Endothelial cell of umbilical vein (primary cell): ENCODE measurements around the gene LSM3. TPM values are rescaled to one million over a fixed set of nuclear protein-coding genes. Genes with fewer than 3 reads are reported as not detected.

Experiments used
- BruUV-seq: library from RNA; stranded (reverse); fragments of 400-500 nt; replicated peaks from 2 replicates; lab custom pipeline; 2021; lab: Mats Ljungman, UMichigan
- CTCF ChIA-PET: fragments of 300-600, 350-600 bp; sonication (Branson Sonifier 250); formaldehyde crosslinking; loops from one replicate; lab custom pipeline; 2021; ENCODE audit warnings: antibody characterized with exemption, inconsistent platforms; lab: Charles Lee
- POLR2A ChIA-PET: fragments of 300-600, 350-600 bp; sonication (Branson Sonifier 250); formaldehyde crosslinking; loops from one replicate; lab custom pipeline; 2021; ENCODE audit warnings: antibody characterized with exemption, inconsistent platforms; lab: Charles Lee
- DNase-seq: peaks from one replicate; pipeline ENCODE4 v3.0.0-alpha.2; 2011; ENCODE audit warnings: low read depth, low spot score
- FAIRE-seq: peaks from 2 replicates; lab custom pipeline; 2011; peaks lifted over from hg19 to GRCh38; lab: Jason Lieb, UNC
- H2AFZ ChIP-seq: 2 replicates; pipeline ENCODE4 v1.6.0; 2012; ENCODE audit warnings: low read depth, low read length, control low read depth, inconsistent platforms
- H3K27ac ChIP-seq: 2 replicates; pipeline ENCODE4 v1.5.1; 2011; ENCODE audit warnings: low read depth, mild to moderate bottlenecking, control low read depth, low read length, moderate library complexity; ENCODE audit not compliant: insufficient read depth
- H3K27me3 ChIP-seq, 2 experiments: 2 replicates each; pipeline versions ENCODE4 v1.6.0 to v1.6.1; 2011; ENCODE audit warnings: low read length in 2 of 2, mixed read lengths in 1 of 2; ENCODE audit not compliant: control insufficient read depth in 2 of 2, insufficient read depth in 2 of 2
- H3K36me3 ChIP-seq, 2 experiments: 2 replicates in 1 of 2; 3 replicates in 1 of 2; pipeline ENCODE4 v1.5.1; 2011; ENCODE audit warnings: low read length in 2 of 2, mild to moderate bottlenecking in 1 of 2, moderate library complexity in 1 of 2; ENCODE audit not compliant: control insufficient read depth in 2 of 2, insufficient read depth in 2 of 2; ENCODE audit errors: extremely low read depth in 1 of 2
- H3K4me1 ChIP-seq: 3 replicates; pipeline ENCODE4 v1.5.1; 2011; ENCODE audit warnings: mild to moderate bottlenecking, low read length; ENCODE audit not compliant: control insufficient read depth, insufficient read depth; ENCODE audit errors: extremely low read depth
- H3K4me2 ChIP-seq: 2 replicates; pipeline ENCODE4 v1.6.1; 2011; ENCODE audit warnings: low read length, control low read depth, mixed read lengths; ENCODE audit not compliant: insufficient read depth
- H3K4me3 ChIP-seq, 3 experiments: fragments of 200-600 bp in 1 of 3; sonication (generic), shearing (Covaris generic) in 1 of 3; replicated peaks in 1 of 3; 2 replicates each; pipeline ENCODE4 v1.5.1; 2011 to 2016; ENCODE audit warnings: control low read depth in 3 of 3, low read length in 3 of 3, mild to moderate bottlenecking in 2 of 3, inconsistent platforms in 1 of 3, low read depth in 1 of 3, moderate library complexity in 1 of 3; ENCODE audit not compliant: insufficient read depth in 1 of 3
- H3K79me2 ChIP-seq: 2 replicates; pipeline ENCODE4 v1.6.0; 2012; ENCODE audit warnings: low read length, inconsistent platforms; ENCODE audit not compliant: control insufficient read depth, insufficient read depth
- H3K9ac ChIP-seq: replicated peaks from 2 replicates; pipeline ENCODE3; 2011; ENCODE audit warnings: low read length, control low read depth; ENCODE audit not compliant: insufficient read depth; ENCODE audit errors: extremely low read depth
- H3K9me1 ChIP-seq: replicated peaks from 3 replicates; pipeline ENCODE4 v1.6.0; 2011; ENCODE audit warnings: mild to moderate bottlenecking, low read length; ENCODE audit not compliant: control insufficient read depth, insufficient read depth; ENCODE audit errors: extremely low read depth
- H3K9me3 ChIP-seq: replicated peaks from 2 replicates; pipeline ENCODE4 v1.5.1; 2012; ENCODE audit warnings: low read length, inconsistent platforms; ENCODE audit not compliant: control insufficient read depth, insufficient read depth
- H4K20me1 ChIP-seq: replicated peaks from 2 replicates; pipeline ENCODE3; 2011; ENCODE audit warnings: mild to moderate bottlenecking, low read length; ENCODE audit not compliant: control insufficient read depth, insufficient read depth; ENCODE audit errors: extremely low read depth
- EZH2 ChIP-seq: IDR thresholded peaks from 2 replicates; pipeline ENCODE4 v1.6.1; 2012; ENCODE audit warnings: borderline replicate concordance, low read depth, mild to moderate bottlenecking, moderate library complexity, low read length, inconsistent platforms; ENCODE audit not compliant: severe bottlenecking
- FOS ChIP-seq: IDR thresholded peaks from 2 replicates; pipeline ENCODE4 v1.6.1; 2011; ENCODE audit warnings: mild to moderate bottlenecking, low read length, moderate library complexity, borderline replicate concordance; ENCODE audit not compliant: insufficient read depth
- GATA2 ChIP-seq: IDR thresholded peaks from 2 replicates; pipeline ENCODE4 v1.7.0; 2011; ENCODE audit warnings: low read depth, mild to moderate bottlenecking, moderate library complexity, mixed read lengths, low read length; ENCODE audit not compliant: insufficient read length, insufficient read depth
- JUN ChIP-seq: IDR thresholded peaks from 2 replicates; pipeline ENCODE4 v1.6.1; 2011; ENCODE audit warnings: borderline replicate concordance, low read depth; ENCODE audit not compliant: insufficient read length, insufficient read depth
- MYC ChIP-seq: IDR thresholded peaks from one replicate; pipeline ENCODE4 v1.6.1; 2011; ENCODE audit warnings: mild to moderate bottlenecking, low read depth, low read length
- POLR2A ChIP-seq: IDR thresholded peaks from 2 replicates; pipeline ENCODE4 v1.6.1; 2012; ENCODE audit warnings: low read depth, mild to moderate bottlenecking, control low read depth, low read length
- POLR2AphosphoS5 ChIP-seq: IDR thresholded peaks from 2 replicates; pipeline ENCODE4 v1.6.1; 2012; ENCODE audit warnings: low read depth, mild to moderate bottlenecking, control low read depth, low read length, moderate library complexity; ENCODE audit not compliant: insufficient read depth
- dilution Hi-C: fragments of 300-500 bp; cut with MboI; formaldehyde crosslinking; loops from one replicate; pipeline ENCODE4 v1.15.0; 2019; ENCODE audit warnings: low sequenced_read_pairs; ENCODE audit not compliant: extremely low pct_ligation_motif_present
- intact Hi-C: fragments of 100-400 bp; cut with micrococcal nuclease; formaldehyde crosslinking; loops from one replicate; pipeline ENCODE4 v1.10.0; 2022
- polyA plus RNA-seq, 4 experiments: library from polyadenylated mRNA; depleted of rRNA in 3 of 4; stranded (reverse) in 3 of 4; unstranded in 1 of 4; fragments of >200 nt; gene quantifications; 2 replicates each; pipeline versions ENCODE4 v1.2.1 to v1.2.3, GENCODE V29; 2011 to 2012; ENCODE audit warnings: missing spikeins in 1 of 4
- total RNA-seq: library from RNA; stranded (reverse); gene quantifications from 2 replicates; pipeline ENCODE4 v1.2.3, GENCODE V29; 2021
- TF ChIP-seq, protein P1 (sequence below), 2 donors: IDR thresholded peaks; 1 replicate in 1 of 2; 2 replicates in 1 of 2; pipeline ENCODE4 v1.5.1; 2011; ENCODE audit warnings: low read length in 2 of 2, mild to moderate bottlenecking in 2 of 2, moderate library complexity in 2 of 2, control low read depth in 1 of 2, inconsistent platforms in 1 of 2, low read depth in 1 of 2; ENCODE audit not compliant: insufficient read depth in 1 of 2; ENCODE audit errors: extremely low read depth in 1 of 2
- TF ChIP-seq, protein P2 (sequence below): IDR thresholded peaks from 2 replicates; pipeline ENCODE4 v1.6.1; 2011; ENCODE audit not compliant: insufficient read depth, insufficient read length

The LSM3 gene
- total and polyA plus RNA-seq, 2 donors (not counting 3 experiments of a cell fraction or from before 2014, with no cell fraction given), result 4.4 to 13.0 TPM

DNA sequence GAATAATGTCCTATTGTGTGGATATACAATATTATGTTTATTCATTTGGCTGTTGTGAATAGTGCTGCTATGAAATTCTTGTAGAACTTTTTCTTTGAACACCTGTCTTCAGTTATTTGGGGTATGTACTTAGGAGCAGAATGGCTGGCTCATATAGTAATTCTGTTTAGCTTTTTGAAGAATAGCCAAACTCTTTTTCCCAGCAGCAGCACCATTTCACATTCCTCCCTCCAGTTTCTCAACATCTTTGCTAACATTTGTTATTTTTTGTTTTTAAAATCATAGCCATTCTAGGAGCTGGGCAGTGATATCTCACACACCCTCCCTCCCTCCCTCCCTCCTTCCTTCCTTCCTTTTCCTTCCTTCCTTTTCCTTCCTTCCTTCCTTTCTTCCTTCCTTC lies 39.7 kb downstream of the LSM3 start:
- Histone ChIP-seq H3K4me1 (peaks cover 3% of the 10 kb centered on the region), H3K4me3 (no peak overlapping the region), H3K9ac (no peak overlapping the region), H3K9me1 (no peaks in the 10 kb centered on the region), H3K27me3 (no peaks in the 10 kb centered on the region), H3K36me3 (no peaks in the 10 kb centered on the region), H3K9me3 (no peaks in the 10 kb centered on the region), H3K79me2 (no peaks in the 10 kb centered on the region), H4K20me1 (no peaks in the 10 kb centered on the region), H3K27ac (no peak overlapping the region), H3K4me2 (no peak overlapping the region), H2AFZ (no peak overlapping the region)
- FAIRE-seq (no peak), DNase-seq (no peak)
- no TSS peak for BruUV-seq
- dilution Hi-C loops (no loop called here), intact Hi-C loops (no loop called here)
- ChIA-PET CTCF (interaction anchor here (3.2 kb wide), 1 partner anchor 15 kb away, joined by 16 read pairs; no protein-coding TSS in a partner anchor), POLR2A (interaction anchor here (0.6 kb wide), 1 partner anchor 14 kb away, joined by 3 read pairs; no protein-coding TSS in a partner anchor)
- no peak for TF ChIP-seq GATA2
- no peak for TF ChIP-seq JUN
- TF ChIP-seq, protein P1, sequence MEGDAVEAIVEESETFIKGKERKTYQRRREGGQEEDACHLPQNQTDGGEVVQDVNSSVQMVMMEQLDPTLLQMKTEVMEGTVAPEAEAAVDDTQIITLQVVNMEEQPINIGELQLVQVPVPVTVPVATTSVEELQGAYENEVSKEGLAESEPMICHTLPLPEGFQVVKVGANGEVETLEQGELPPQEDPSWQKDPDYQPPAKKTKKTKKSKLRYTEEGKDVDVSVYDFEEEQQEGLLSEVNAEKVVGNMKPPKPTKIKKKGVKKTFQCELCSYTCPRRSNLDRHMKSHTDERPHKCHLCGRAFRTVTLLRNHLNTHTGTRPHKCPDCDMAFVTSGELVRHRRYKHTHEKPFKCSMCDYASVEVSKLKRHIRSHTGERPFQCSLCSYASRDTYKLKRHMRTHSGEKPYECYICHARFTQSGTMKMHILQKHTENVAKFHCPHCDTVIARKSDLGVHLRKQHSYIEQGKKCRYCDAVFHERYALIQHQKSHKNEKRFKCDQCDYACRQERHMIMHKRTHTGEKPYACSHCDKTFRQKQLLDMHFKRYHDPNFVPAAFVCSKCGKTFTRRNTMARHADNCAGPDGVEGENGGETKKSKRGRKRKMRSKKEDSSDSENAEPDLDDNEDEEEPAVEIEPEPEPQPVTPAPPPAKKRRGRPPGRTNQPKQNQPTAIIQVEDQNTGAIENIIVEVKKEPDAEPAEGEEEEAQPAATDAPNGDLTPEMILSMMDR (IDR thresholded peaks at IDR 0.05; ENCODE audit: extremely low read depth in 1 of 2, insufficient read depth in 1 of 2, low read depth in 1 of 2, low read length in 2 of 2), result no peak
- TF ChIP-seq POLR2AphosphoS5, result no peak
- no peak for TF ChIP-seq POLR2A
- TF ChIP-seq MYC, result no peak
- no peak for TF ChIP-seq FOS
- TF ChIP-seq, protein P2, sequence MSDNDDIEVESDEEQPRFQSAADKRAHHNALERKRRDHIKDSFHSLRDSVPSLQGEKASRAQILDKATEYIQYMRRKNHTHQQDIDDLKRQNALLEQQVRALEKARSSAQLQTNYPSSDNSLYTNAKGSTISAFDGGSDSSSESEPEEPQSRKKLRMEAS, result no peak
- TF ChIP-seq EZH2, result no peak
